ENCODE data around the gene CEACAM20.
A peak's percentile ranks its signal among the peaks of the same experiment; 100 is the strongest.
"Not testable (repeated sequence)": the region's sequence is repeated elsewhere in the genome, so short reads cannot be mapped to it uniquely, and the experiment has no call there.

CEACAM20 gene

GRCh38 chr19:44544031-44544430, 14.6 kb upstream of the CEACAM20 start:
- DNase-seq: no peak

GRCh38 chr19:44542671-44543070, 13.2 kb upstream of the CEACAM20 start:
- no peak for DNase-seq

- no peak for DNase-seq
These were observed 11.3 kb upstream of the CEACAM20 start for GRCh38 chr19:44540736-44541135.

- DNase-seq: no peak
These were observed 10.5 kb upstream of the CEACAM20 start for GRCh38 chr19:44539991-44540390.

- DNase-seq: no peak
These were observed 9.9 kb upstream of the CEACAM20 start for GRCh38 chr19:44539236-44539826.

GRCh38 chr19:44535361-44535760, 5.9 kb upstream of the CEACAM20 start:
- DNase-seq: not testable (repeated sequence)

- no peak for DNase-seq
These were observed 3.3 kb upstream of the CEACAM20 start for GRCh38 chr19:44532819-44533218.

GRCh38 chr19:44530777-44531176, 1.3 kb upstream of the CEACAM20 start:
- DNase-seq: no peak

- no peak for DNase-seq
These were observed 1.9 kb downstream of the CEACAM20 start for GRCh38 chr19:44527554-44527953.

GRCh38 chr19:44525721-44526430, 3.6 kb downstream of the CEACAM20 start:
- no peak for DNase-seq

GRCh38 chr19:44521370-44521769, 8.1 kb downstream of the CEACAM20 start:
- no peak for DNase-seq

- no peak for DNase-seq
These were observed 12.3 kb downstream of the CEACAM20 start for GRCh38 chr19:44517146-44517545.

GRCh38 chr19:44515907-44516306, 13.6 kb downstream of the CEACAM20 start:
- no peak for DNase-seq

- no peak for DNase-seq
These were observed 14.4 kb downstream of the CEACAM20 start for GRCh38 chr19:44515031-44515430.

GRCh38 chr19:44512326-44513298, 16.9 kb downstream of the CEACAM20 start:
- DNase-seq: no peak

GRCh38 chr19:44509478-44509877, 20.0 kb downstream of the CEACAM20 start:
- no peak for DNase-seq

- peak; percentile 90 for DNase-seq
These were observed 29.2 kb downstream of the CEACAM20 start, which contains the start of gene ZNF180 for GRCh38 chr19:44499962-44500949. Gene ZNF180 (minus strand): TSS chr19:44500522. CDS start chr19:44497334, 3,188 bp downstream.

GRCh38 chr19:44499559-44499958, 29.9 kb downstream of the CEACAM20 start:
- DNase-seq: no peak

- DNase-seq: no peak
These were observed 30.5 kb downstream of the CEACAM20 start for GRCh38 chr19:44498988-44499387.

- DNase-seq: no peak
These were observed 32.8 kb downstream of the CEACAM20 start for GRCh38 chr19:44496711-44497110.

- no peak for DNase-seq
These were observed 52.7 kb downstream of the CEACAM20 start for GRCh38 chr19:44476559-44477408.
